SH-SY5Y (cell line): ENCODE results near the gene KDM4C.

ENCODE experiments used
- GATA2 ChIP-seq: IDR thresholded peaks from 2 replicates; pipeline ENCODE4 v1.6.1; 2011; ENCODE audit warnings: mild to moderate bottlenecking, low read depth, low read length
- GATA3 ChIP-seq: IDR thresholded peaks from 2 replicates; pipeline ENCODE4 v1.6.1; 2011; ENCODE audit warnings: low read depth, mild to moderate bottlenecking, low read length, moderate library complexity

DNA sequence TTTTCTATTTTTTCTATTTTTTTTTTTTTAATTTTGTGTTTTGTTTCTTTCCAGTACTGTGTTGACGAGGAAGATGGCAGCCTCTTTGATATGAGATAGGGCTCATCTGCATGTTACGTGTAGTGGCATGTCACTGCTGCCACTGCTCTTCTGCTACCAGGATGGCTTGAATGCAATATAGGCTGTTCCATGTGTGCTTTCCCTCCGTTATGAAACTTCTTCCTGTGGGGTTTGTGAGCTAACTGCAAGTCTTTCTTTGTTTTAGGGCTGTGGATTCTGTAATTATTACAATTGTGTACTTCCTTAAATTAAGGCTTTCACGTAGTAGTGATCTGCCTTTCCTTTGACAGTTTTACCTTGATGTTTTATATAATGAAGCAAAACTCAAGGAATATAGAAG, 184.6 kb downstream of the KDM4C start:
- TF ChIP-seq GATA2 = no peak
- TF ChIP-seq GATA3 = no peak
